ENCODE measurements around the gene S100G.

S100G gene

GRCh38 chrX:16702700-16703599, 53.0 kb downstream of the S100G start:
- H3K4me2 ChIP-seq (ENCODE audit: insufficient read depth, low read length) = no peak overlapping the region
- peaks cover 6% of the 10 kb centered on the region for H3K36me3 ChIP-seq (ENCODE audit: insufficient read depth, low read length)
- TF ChIP-seq CTCF (IDR thresholded peaks at IDR 0.05; ENCODE audit: borderline replicate concordance, extremely low read depth, low read length, poor library complexity, severe bottlenecking) (no peak), EZH2 (IDR thresholded peaks at IDR 0.05; ENCODE audit: borderline replicate concordance, low read depth, low read length, severe bottlenecking) (no peak)
- no peak overlapping the region for H3K27ac ChIP-seq (ENCODE audit: low read length)
- no peaks in the 10 kb centered on the region for H3K79me2 ChIP-seq (ENCODE audit: insufficient read depth, low read length)
- H2AFZ ChIP-seq (ENCODE audit: low read depth, low read length) = no peak overlapping the region
- H3K4me3 ChIP-seq (ENCODE audit: low read depth in 1 of 2, low read length in 2 of 2) = no peak overlapping the region
- no peaks in the 10 kb centered on the region for H4K20me1 ChIP-seq (ENCODE audit: insufficient read depth, low read length)
- H3K4me1 ChIP-seq (ENCODE audit: insufficient read depth, low read length) = no peaks in the 10 kb centered on the region
- ATAC-seq (ENCODE audit: insufficient read depth, low read depth) = no peak
- no peak overlapping the region for H3K9ac ChIP-seq (ENCODE audit: low read depth, low read length)
- H3K9me3 ChIP-seq (ENCODE audit: insufficient read depth, low read length, severe bottlenecking) = no peaks in the 10 kb centered on the region
- DNase-seq = no peak
- no peaks in the 10 kb centered on the region for H3K27me3 ChIP-seq (ENCODE audit: insufficient read depth, low read length, poor library complexity)

Measured in DND-41 (cell line).